HG03521 (cell line): ENCODE measurements around the gene CERKL.

Experiments used
- ATAC-seq: cut with Tn5 transposase; IDR thresholded peaks from one replicate; pipeline ENCODE4 v1.9.1; 2021; ENCODE audit warnings: mild to moderate bottlenecking, moderate library complexity; ENCODE audit not compliant: unreplicated experiment

Gene CERKL

DNA sequence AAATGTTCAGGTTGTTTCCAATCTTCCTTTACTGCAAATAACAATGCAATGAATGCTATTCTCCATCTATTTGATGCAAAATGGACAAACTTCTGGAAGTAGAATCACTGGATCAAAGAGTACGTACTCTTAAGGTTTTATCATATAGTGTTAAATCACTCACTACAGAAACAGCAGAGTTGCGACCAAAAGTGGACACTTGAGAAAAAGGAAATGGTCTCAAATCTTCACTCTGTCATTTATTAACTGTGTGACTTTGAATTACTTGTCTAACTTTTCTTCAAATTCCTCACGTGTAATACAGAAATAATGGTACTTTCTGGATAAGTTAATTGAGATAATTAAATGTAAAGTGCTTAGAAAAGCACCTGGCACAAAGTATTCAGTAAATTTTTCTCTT is 78.1 kb downstream of the CERKL start:
- ATAC-seq, result no peak

DNA sequence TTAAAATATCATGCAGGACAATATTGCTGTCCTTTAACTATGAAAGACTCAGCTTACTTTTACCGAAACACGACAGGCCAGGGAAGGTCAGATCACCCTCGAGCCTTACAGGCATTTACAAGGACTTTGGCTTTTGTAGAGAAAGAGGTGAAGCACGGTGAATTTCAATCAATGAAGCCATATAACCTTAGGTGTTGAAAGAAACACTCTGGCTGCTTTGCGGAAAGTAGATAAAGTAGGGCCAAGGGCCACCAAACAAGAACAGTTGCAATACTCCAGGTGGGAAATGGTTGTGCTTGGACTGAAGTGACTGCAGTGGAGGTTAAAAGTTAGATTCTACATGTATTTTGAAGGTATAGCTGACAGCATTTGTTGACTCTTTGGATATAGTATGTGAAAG is 80.5 kb downstream of the CERKL start:
- ATAC-seq, result no peak

DNA sequence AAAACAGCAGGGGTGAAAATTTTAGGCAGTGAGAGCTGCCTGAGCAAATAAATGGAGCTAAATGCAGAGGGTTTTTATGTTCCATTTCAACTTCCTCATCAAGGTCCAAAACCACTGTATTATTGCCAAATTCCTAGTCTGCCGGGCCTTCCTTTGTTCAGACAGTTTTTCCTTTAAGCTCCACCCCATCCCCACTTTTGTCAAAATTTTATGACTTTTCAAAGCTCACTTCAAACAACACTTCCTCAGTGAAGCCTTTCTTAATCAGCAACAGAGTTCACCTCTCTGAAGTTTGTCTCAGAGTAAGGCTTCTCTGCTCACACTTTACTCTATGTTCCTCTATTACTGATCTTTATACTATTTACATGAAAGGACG is 81.3 kb downstream of the CERKL start:
- ATAC-seq, result no peak

DNA sequence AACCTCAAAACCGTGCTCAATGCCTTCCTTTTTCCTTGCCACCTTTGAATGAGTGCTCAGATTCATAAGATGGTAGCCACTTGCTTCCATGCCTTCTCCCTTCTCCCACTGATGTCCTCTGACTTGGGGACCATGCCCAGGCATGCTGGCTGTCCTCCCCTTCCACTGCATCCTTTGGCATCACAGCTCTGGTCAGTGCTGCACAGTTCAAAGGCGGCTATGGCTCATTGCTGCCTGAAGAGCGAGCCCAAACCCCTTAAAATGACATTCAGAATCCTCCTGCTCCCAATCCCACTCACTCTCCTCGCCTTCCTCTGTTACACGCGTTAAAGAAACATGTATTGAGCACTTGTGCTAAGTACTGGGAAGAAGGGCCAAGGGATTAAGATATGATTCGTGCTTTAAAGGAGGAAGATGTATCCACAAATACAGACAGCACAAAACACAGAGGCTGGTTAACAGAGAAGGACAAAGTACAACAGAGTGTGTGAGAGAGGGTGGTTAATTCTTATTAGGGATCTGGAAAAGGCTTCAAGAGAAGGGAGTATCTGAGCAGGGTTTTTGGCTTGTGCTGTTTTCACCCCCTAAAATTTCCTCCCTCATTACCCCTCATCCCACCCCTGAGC is 81.8 kb downstream of the CERKL start:
- ATAC-seq, result no peak

DNA sequence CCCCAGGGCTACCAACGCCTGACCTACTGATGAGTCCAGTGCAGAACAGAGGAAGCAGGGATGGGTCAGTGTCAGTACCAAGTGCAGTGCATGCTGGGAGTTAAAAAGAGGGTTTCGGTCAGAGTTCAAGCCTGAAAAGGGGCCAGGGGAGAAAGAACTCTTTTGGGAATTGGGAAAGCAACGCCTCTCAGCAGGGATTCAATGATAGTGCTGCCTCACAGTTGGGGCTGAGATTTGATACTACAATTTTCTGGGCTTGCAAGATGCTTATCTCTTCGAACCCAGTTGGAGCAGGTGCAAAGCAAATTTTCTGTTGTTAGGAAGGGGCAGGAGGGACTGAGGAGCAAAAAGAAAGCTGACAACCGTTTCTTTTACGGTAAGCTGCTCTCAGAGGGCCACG is 82.6 kb downstream of the CERKL start:
- no peak for ATAC-seq

DNA sequence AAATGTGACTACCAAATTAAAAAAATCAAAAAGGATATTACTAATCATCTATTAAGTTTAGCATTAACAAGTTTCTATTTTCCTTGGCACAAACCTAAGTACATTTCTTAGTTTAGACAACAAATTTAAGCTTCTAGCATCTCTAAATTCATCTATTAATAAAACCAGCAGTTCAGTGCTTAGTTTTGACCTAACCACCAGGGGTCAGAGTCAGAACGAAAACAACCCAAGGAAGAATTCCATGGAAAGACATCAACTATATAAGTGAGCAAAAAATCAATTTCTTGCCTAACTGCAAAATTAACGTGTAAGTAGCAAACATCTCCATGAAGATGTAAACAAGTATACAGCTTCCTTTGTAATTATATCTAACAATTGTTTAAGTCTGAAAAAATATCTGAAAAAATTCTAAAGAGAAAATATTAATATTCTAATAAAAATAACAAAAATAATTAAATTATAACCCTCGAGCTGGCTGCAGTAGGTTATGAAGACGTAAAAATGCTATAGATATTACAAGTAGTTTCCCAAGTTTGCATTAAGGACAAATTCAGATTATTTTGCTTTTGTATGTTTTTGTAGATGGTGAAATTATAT is 83.7 kb downstream of the CERKL start:
- ATAC-seq, result no peak

DNA sequence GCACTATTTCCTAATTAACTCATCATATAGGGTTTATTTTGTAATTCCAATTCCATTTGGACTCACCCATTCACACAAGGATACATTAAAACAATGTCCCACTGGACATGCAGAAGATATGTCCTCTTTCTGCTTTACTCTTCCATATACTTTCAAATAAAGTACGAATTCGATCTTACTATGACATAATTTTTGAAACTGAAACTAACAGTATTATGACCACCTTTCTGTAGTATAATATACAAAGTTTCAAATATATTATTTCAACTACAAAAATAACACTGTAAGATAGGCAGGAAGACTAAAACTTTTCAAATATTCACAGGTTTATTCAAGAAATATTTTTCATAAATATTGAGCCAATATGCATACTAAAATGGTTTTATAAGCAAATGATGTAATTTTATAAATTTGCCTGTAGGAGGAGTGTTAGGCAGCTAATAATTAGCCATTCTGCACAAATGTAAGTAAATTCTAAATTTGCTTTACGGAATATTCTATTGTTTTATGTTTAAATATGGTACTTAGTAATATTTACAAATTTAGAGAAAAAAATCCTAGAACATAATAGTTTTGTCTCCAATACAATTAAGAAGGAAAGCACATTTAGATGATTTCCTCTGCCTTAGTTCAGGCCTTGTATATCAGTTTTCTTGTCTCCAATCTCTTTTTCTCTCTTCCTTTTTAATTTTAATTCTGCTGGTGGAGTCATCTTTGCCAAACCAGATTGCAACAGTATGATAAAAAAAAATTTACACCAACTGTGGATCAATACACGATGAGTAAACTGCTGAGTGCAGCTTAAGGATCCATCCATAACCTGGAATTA is 85.9 kb downstream of the CERKL start:
- no peak for ATAC-seq

DNA sequence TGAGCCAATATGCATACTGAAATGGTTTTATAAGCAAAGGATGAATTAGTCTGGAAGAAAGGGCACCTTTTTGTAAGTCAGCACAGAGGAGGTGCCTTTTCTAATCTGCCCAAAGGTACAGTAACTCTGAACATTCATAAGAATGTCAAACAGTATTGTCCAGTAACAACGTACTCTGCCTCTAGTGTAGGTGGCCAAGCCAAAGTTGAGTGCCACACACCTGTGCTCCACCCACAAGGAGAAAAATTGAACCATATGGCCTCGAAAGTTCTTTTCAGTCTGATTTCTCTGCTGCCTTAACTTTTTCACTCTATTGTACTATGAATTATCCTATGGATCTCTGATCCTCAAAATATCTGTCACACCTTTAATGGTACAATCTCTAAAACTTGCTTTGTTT is 86.8 kb downstream of the CERKL start:
- no peak for ATAC-seq

DNA sequence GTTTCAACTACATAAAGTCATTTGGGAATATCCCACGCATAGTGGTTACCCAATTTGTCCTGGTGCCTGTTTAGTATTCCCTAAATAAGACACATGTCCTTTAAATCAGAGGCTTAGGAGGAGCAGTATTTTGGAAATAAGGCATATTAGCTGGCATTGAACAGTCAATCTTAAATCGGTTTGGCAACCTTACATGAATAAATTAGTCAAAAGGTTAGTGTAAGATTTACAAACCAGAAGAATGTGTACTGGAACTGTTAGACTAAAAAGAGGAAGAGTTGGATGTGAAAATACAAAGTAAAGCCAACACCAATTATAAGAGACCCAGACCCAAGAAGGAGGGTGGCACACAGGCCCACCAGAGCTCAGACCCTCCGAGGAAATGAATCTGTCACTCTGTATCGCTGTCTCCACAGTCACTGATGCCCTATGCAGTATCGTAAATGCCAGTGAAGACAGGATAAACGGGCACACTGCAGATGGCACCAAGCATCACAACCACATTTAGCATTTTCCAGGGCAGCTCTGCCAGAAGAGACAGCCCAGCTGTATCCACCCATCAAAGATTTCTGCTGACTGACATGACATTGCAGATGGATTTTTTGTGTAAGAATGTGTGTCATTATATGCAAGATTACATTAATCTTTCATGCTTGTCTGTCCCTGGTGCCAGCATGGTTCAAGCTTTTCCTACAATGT is 90.4 kb downstream of the CERKL start:
- no peak for ATAC-seq

DNA sequence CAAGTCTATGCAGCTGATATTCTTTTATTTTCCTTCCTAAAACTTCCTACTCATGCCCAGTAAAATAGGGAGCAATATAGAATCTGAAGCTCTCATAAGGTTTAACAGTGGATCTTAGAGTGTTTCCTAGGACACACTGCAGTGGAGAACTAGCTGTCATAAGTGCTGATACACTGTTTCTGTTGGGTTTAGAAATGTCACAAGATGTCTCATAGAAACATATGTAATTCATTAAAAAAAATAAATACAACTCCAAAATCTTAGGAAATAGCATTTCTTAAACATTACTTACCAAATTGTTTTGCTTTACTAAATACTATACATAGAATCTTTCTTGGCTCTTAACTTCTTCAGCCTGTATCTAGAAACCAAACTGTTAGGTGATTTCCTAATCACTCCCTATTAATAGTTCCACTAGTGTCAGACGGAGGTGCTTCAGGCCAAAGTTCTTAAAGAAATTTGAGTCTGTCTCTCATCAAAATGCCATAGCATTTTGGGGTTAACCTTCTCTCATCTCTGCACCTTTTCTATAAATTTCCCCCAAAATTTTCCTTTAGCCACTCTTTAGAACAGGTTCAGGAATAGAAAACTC is 93.7 kb downstream of the CERKL start:
- ATAC-seq, result no peak

DNA sequence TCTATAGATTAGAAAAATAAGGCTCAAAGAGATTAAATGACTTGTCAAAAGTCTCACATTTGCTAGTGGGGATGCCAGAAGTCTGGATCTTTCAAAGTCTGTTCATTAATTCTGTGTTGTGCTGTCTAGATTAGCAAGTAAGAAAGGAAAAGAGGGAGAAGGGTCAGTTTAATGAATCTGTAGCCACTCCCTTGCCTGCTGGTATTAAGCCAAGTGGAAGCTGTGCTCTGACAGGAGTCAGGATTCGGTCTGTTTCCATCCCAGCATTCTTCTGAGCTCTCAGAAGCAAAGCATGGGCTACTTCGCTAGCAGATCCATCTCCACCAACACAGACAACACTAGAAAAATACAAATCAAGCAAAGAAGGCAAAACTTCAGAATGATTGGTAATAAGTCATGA is 98.5 kb downstream of the CERKL start:
- no peak for ATAC-seq

DNA sequence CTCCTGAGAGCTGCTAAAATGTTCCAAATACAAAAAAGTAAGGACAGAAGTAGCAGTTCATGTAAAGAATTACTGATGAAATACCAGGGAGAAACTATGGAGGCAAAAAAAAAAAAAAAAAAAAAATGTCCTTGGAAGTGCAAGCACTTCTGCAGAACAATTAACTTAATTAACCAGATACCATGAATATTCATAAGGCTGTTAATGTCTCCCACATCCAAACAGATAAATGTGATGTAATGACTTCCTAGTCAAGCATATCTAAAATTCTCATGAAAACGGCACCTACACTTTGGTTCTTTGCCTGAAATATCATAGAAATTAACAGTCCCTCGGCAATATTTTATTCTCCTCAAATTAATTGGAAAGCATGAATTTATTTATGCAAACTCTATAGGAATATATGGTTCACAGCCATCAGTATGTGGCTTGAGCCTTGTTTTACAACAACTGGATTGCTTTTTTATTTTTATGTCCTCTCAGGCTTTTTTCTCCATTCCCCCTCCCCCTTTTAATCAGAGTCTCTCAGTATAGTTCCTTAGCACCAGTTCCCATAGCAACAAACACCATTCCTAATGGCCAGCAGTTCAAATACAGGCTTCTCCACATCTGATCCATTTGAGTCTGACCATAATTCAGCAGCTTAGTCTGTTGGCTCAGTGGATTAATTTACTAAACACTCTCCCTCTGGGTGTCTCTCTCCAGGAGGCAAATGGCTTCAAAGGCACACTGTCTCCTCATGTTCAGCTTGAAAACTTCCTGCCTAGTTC is 102.7 kb downstream of the CERKL start:
- ATAC-seq, result no peak

DNA sequence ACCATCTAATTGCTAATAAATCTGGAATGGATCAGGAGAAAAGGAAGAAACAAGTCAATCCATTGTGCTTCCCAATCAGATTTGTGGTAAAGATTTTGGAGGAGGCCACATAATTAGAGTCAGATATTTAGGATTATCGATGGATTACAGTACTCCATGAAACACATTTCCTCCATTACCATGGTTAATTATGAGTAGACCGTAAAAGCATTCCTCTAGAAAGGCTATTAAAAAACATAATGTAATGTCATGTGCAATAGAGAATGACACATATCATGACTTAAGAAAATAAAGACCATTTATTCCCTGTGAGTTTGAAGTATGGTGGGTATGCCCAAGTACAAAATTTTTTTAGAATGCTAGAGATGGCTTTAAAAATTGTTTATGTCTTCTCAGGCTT is 103.7 kb downstream of the CERKL start:
- no peak for ATAC-seq

DNA sequence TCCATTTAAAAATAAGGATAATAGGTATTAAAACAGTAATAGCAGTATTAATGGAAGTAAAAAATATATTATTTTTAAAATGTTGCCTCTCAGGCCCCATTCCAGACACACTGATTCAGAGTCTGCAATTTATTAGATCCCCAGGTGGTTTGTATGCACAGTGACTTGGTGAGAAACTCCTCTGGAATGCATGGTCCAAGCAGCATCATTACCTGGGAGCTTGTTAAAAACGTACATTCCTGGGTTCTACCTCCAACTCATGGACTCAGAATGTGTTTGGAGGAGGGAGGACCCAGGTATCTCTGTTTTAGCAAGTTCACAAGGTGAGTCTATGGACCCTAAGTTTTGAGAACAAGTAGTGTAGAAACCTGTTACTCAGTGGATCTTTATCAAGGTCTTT is 104.1 kb downstream of the CERKL start:
- no peak for ATAC-seq

DNA sequence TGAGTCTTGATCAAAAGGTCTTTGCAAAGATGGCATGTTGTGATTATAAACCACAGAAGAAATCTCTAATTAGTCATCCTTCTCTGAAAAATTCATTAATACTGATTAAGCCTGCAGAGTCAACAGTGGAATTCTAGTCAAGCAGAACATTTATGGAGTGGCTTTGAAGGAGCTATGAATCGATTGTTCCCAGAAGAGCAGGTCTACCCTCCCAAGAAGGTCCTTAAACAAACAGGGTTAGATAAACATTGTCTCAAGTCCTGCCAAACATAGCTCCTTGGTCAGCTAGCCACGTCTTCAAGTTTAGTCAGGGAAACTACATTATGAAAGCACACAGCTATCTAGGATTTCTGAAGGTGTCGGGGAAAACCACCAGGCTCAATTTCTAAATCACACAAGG is 110.8 kb downstream of the CERKL start:
- ATAC-seq, result no peak

DNA sequence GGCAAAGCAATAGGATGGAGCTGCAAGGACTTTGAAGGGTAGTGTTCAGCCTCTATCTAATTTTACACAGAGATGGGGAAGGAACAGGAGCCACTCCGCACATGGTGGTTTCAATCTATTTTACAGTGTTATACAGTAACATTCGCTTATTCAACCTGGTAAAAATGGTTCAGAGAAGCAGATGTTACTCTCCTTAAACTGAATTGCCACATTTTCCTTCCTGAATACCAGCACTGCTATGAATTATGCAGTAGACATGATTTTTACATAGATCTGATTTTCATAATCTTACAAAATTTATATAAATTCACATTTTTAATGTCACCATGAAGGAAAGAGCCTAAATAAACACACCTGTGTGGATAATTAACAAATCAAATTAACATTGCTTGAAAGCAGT is 114.7 kb downstream of the CERKL start:
- ATAC-seq, result no peak

DNA sequence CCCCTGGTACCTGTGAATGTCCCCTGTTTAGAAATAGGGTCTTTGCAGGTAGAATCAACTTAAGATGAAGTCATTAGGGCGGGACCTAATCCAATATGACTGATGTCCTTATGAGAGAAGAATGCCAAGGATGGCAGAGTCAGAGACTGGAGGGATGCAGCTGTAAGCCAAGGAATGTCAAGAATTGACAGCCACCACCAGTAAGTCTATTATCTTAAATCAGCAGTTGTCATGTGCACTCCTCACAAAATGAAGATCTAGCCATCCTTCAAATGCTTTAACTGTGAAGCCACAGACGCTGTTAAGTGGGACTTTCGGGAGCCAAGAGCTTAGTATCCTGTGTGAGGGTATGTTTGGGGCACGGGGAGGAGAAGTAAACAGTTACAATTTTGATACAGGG is 116.5 kb downstream of the CERKL start:
- no peak for ATAC-seq

DNA sequence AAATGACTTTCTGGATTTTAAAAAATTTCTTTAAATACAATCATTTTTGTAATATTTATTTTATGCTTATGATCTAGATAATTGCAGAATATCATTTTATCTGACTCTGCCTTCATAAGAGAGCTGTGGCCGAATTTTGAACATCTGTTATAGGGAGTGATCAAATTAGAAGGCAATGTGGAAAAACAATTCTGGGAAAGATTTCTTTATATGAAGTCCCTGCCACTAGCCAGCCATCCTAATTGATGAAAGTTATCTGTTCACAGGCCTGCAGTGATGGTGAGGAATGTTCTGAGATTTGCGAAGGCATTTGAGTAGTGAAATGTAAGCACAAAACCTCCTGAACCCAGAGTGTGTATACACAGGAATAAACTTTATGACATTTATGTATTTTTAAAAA is 120.2 kb downstream of the CERKL start:
- ATAC-seq, result no peak

DNA sequence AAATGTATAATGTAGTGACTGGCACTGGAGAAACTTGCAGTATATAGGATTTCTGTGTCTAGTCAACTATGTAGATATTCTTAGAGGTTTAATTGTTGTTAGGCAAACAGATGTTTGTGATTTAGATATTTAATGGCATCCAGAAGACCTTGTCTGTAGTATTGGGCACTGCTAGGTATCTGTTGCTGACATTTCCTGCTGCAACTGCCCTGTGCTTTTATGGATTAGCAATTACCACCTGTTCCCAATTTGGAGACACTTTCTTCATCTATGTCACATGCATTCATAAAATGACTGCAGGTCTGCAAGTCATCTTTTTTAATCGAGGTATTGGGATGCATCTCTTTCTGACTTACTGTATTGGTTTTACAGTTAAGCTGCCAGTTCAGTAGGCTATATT is 128.5 kb downstream of the CERKL start:
- ATAC-seq, result no peak

DNA sequence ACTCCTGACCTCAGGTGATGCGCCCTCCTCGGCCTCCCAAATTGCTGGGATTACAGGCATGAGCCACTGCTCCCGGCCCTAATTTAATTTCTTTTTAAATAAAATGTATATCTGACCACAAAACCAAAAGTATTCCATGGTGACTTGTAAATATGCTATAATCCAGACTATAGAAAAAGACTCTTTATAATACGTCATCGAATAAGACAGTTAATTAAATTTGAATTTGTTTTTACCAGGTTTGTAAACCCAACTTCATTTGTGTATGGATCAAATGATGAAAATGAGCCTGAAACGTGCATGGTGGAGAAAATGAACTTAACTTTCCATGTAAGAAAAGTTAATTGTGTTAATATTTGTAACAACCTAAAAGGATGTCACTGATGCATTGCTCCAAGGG is 129.8 kb downstream of the CERKL start:
- no peak for ATAC-seq

DNA sequence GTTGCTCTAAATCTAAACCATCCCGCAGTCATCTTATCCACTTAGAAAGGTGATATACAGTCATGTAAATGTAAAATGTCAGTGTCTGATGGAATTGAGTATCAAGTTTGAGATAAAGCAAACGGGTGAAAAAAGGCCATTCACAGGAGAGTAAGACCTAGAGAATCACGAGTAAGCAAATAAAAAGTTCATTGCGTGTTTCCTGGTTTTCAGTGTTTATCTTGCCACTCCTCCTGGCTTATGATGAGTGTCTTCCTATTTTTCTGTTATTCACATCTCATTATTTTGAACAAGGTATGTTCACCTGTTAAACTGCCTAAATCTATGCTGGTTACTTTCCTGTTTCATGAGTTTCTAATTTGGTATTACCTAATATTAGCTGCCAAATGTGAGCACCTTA is 130.9 kb downstream of the CERKL start:
- no peak for ATAC-seq
